IMR-90 (cell line): ENCODE results near the gene HOXA10. TPM values are rescaled to one million over a fixed set of nuclear protein-coding genes. Genes with fewer than 3 reads are reported as not detected.

Source experiments
- ATAC-seq: fragments of 200-7000 bp; cut with Tn5 transposase; 2 replicates; pipeline ENCODE4 v1.9.1; 2020; ENCODE audit warnings: low read depth, mild to moderate bottlenecking, moderate library complexity
- BruUV-seq: library from RNA; stranded (reverse); fragments of 400-500 nt; replicated peaks from 2 replicates; lab custom pipeline; 2021; lab: Mats Ljungman, UMichigan
- CTCF ChIA-PET: fragments of 300-600 bp; formaldehyde crosslinking; extraction: SDS; loops from one replicate; lab custom pipeline; 2021; ENCODE audit warnings: antibody characterized with exemption; lab: Yijun Ruan, JAX
- POLR2A ChIA-PET: fragments of 300-600 bp; sonication (Branson Sonifier 250); formaldehyde crosslinking; loops from one replicate; lab custom pipeline; 2022; ENCODE audit warnings: antibody characterized with exemption; ENCODE audit not compliant: unreplicated experiment; lab: Charles Lee
- DNase-seq: peaks from one replicate; pipeline ENCODE4 v3.0.0; 2013
- H2AFZ ChIP-seq: replicated peaks from 2 replicates; pipeline ENCODE3; 2013; ENCODE audit warnings: low read length, mild to moderate bottlenecking; ENCODE audit not compliant: poor library complexity
- H2AK5ac ChIP-seq: 2 replicates; pipeline ENCODE4 v1.6.1; 2013; ENCODE audit warnings: low read depth, low read length, inconsistent platforms
- H2AK9ac ChIP-seq: replicated peaks from 2 replicates; pipeline ENCODE3; 2013; ENCODE audit warnings: mild to moderate bottlenecking, low read depth, low read length, moderate library complexity; ENCODE audit not compliant: poor library complexity
- H2BK120ac ChIP-seq: 2 replicates; pipeline ENCODE4 v1.6.1; 2013; ENCODE audit warnings: low read depth, low read length, inconsistent platforms
- H2BK15ac ChIP-seq: 3 replicates; pipeline ENCODE4 v1.6.1; 2013; ENCODE audit warnings: low read depth, low read length, inconsistent platforms
- H2BK20ac ChIP-seq: 2 replicates; pipeline ENCODE4 v1.6.1; 2013; ENCODE audit warnings: low read depth, mild to moderate bottlenecking, inconsistent platforms, low read length, moderate library complexity
- H2BK5ac ChIP-seq: 2 replicates; pipeline ENCODE4 v1.6.1; 2013; ENCODE audit warnings: mild to moderate bottlenecking, low read depth, low read length, inconsistent platforms; ENCODE audit not compliant: poor library complexity, severe bottlenecking
- H3K14ac ChIP-seq: replicated peaks from 2 replicates; pipeline ENCODE4 v1.6.1; 2013; ENCODE audit warnings: low read depth, low read length, inconsistent platforms
- H3K18ac ChIP-seq: 2 replicates; pipeline ENCODE4 v1.6.1; 2013; ENCODE audit warnings: low read depth, low read length, control low read depth
- H3K23ac ChIP-seq: 2 replicates; pipeline ENCODE4 v1.6.1; 2013; ENCODE audit warnings: low read depth, low read length, inconsistent platforms
- H3K27ac ChIP-seq: 2 replicates; pipeline ENCODE4 v1.5.1; 2013; ENCODE audit warnings: mild to moderate bottlenecking, control low read depth, low read length; ENCODE audit not compliant: insufficient read depth
- H3K27me3 ChIP-seq: 2 replicates; pipeline ENCODE4 v1.6.1; 2013; ENCODE audit warnings: low read length; ENCODE audit not compliant: control insufficient read depth, insufficient read depth
- H3K36me3 ChIP-seq: 2 replicates; pipeline ENCODE4 v1.6.1; 2013; ENCODE audit warnings: low read length, mixed read lengths; ENCODE audit not compliant: control insufficient read depth, insufficient read depth
- H3K4ac ChIP-seq: 2 replicates; pipeline ENCODE4 v1.6.1; 2013; ENCODE audit warnings: low read depth, low read length, inconsistent platforms
- H3K4me1 ChIP-seq: 2 replicates; pipeline ENCODE4 v1.6.1; 2013; ENCODE audit warnings: low read length, mixed read lengths; ENCODE audit not compliant: control insufficient read depth, insufficient read depth
- H3K4me2 ChIP-seq: 2 replicates; pipeline ENCODE4 v1.6.1; 2013; ENCODE audit warnings: low read depth, mild to moderate bottlenecking, control low read depth, low read length, moderate library complexity
- H3K4me3 ChIP-seq: 2 replicates; pipeline ENCODE4 v1.5.1; 2013; ENCODE audit warnings: low read depth, mild to moderate bottlenecking, control low read depth, low read length, moderate library complexity; ENCODE audit not compliant: insufficient read depth
- H3K56ac ChIP-seq: 2 replicates; pipeline ENCODE4 v1.6.1; 2013; ENCODE audit warnings: low read length, inconsistent platforms; ENCODE audit not compliant: insufficient read depth; ENCODE audit errors: extremely low read depth
- H3K79me1 ChIP-seq, 2 experiments: 2 replicates each; pipeline ENCODE4 v1.6.1; 2013; ENCODE audit warnings: low read length in 2 of 2, inconsistent platforms in 1 of 2, low read depth in 1 of 2
- H3K9ac ChIP-seq: 2 replicates; pipeline ENCODE4 v1.6.1; 2013; ENCODE audit warnings: low read depth, low read length, control low read depth
- H3K9me1 ChIP-seq: 2 replicates; pipeline ENCODE4 v1.6.1; 2013; ENCODE audit warnings: low read length, inconsistent platforms; ENCODE audit not compliant: insufficient read depth
- H3K9me3 ChIP-seq: 2 replicates; pipeline ENCODE4 v1.6.1; 2013; ENCODE audit warnings: low read length; ENCODE audit not compliant: control insufficient read depth, insufficient read depth
- H4K20me1 ChIP-seq: 2 replicates; pipeline ENCODE4 v1.6.1; 2013; ENCODE audit warnings: low read length, inconsistent platforms; ENCODE audit not compliant: insufficient read depth
- H4K5ac ChIP-seq: 2 replicates; pipeline ENCODE4 v1.6.1; 2013; ENCODE audit warnings: mild to moderate bottlenecking, low read depth, low read length, control low read depth
- H4K8ac ChIP-seq, 2 experiments: 2 replicates each; pipeline ENCODE4 v1.6.1; 2013; ENCODE audit warnings: low read depth in 2 of 2, low read length in 2 of 2, control low read depth in 1 of 2, inconsistent platforms in 1 of 2
- H4K91ac ChIP-seq: 2 replicates; pipeline ENCODE4 v1.6.1; 2013; ENCODE audit warnings: low read depth, low read length, inconsistent platforms; ENCODE audit not compliant: insufficient read depth
- CHD1 ChIP-seq: IDR thresholded peaks from 2 replicates; pipeline ENCODE4 v1.6.1; 2012; ENCODE audit warnings: low read depth, low read length, improper control_type of control experiment
- MAFK ChIP-seq: IDR thresholded peaks from 2 replicates; pipeline ENCODE4 v1.6.1; 2012; ENCODE audit warnings: low read depth, low read length, improper control_type of control experiment
- MAZ ChIP-seq: IDR thresholded peaks from 2 replicates; pipeline ENCODE4 v1.6.1; 2012; ENCODE audit warnings: low read depth, mild to moderate bottlenecking, low read length, improper control_type of control experiment, moderate library complexity, borderline replicate concordance
- MXI1 ChIP-seq: IDR thresholded peaks from 2 replicates; pipeline ENCODE4 v1.6.1; 2012; ENCODE audit warnings: low read depth, mild to moderate bottlenecking, low read length, moderate library complexity, borderline replicate concordance
- RAD21 ChIP-seq: IDR thresholded peaks from 2 replicates; pipeline ENCODE4 v1.6.1; 2012; ENCODE audit warnings: low read length, improper control_type of control experiment
- RCOR1 ChIP-seq: IDR thresholded peaks from 2 replicates; pipeline ENCODE4 v1.6.1; 2012; ENCODE audit warnings: mild to moderate bottlenecking, low read length, improper control_type of control experiment; ENCODE audit not compliant: insufficient replicate concordance
- RFX5 ChIP-seq: IDR thresholded peaks from 2 replicates; pipeline ENCODE4 v1.8.0; 2012; ENCODE audit warnings: low read depth, mild to moderate bottlenecking, low read length, moderate library complexity
- SMC3 ChIP-seq: fragments of 150-350 bp; IDR thresholded peaks from 2 replicates; pipeline ENCODE4 v1.6.1; 2016; ENCODE audit warnings: low read depth, mild to moderate bottlenecking, antibody characterized with exemption, low read length, moderate library complexity
- WGBS, 2 experiments: methylation state at CpG; one replicate each; pipeline versions ENCODE4 v1.1.5 to v1.1.7; 2013; ENCODE audit warnings: missing lambda C conversion rate in 2 of 2; ENCODE audit not compliant: insufficient read length in 1 of 2; ENCODE audit errors: extremely low coverage in 2 of 2; 5-methylcytosine and 5-hydroxymethylcytosine counted together
- dilution Hi-C: fragments of 300-500 bp; cut with HindIII; formaldehyde crosslinking; loops from one replicate; pipeline ENCODE4 v1.14.3; 2018; ENCODE audit warnings: low sequenced_read_pairs; ENCODE audit not compliant: unreplicated experiment
- in situ Hi-C: fragments of 300-500 bp; cut with MboI; formaldehyde crosslinking; loops from 3 replicates; pipeline ENCODE4 v1.14.3; 2019; ENCODE audit warnings: low sequenced_read_pairs, inconsistent platforms, mixed read lengths
- intact Hi-C: fragments of 100-400 bp; cut with micrococcal nuclease; formaldehyde crosslinking; loops from 2 replicates; pipeline ENCODE4 v1.10.0; 2022
- polyA plus RNA-seq, 3 experiments: library from polyadenylated mRNA; depleted of rRNA; stranded (reverse); fragments of >200 nt; gene quantifications; 2 replicates each; pipeline ENCODE4 v1.2.3, GENCODE V29; 2012; ENCODE audit warnings: low replicate concordance in 1 of 3
- total RNA-seq: library from RNA; depleted of rRNA; stranded (reverse); fragments of >200 nt; gene quantifications from 2 replicates; pipeline ENCODE4 v1.2.3, GENCODE V29; 2012
- TF ChIP-seq, protein P1 (sequence below): conservative IDR thresholded peaks from 2 replicates; pipeline ENCODE4 v1.5.1; 2012; ENCODE audit warnings: mild to moderate bottlenecking, low read depth, low read length, improper control_type of control experiment

HOXA10 gene
- total and polyA plus RNA-seq, 2 of the 4 experiments (the other 2 are of a cell fraction), result 0.10 to 0.18 TPM

DNA sequence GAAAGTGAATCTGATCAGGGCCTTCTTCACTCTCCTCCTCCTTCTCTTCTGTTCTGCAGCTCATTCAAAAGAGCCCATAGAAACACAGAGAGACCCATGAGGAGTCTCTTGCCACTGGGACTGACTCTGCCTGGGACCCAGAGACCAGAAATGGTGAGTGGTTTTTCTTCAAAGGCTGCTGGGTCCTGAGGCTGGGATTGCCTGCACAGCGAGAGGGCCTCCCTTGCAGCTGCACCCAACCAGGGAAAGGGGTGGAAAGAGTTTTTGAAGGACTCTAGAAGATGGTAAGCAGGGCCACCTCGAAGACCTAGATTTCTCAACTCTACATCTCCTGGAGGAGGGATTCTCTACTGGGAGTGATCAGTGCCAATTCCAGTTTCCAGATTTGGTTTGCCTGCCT is 41.2 kb upstream of the HOXA10 start:
- in situ Hi-C loops, result no loop called here

More for the DNA sequence above, 41.2 kb upstream of the HOXA10 start:
- H3K9me1 ChIP-seq, result no peaks in the 10 kb centered on the region
- peaks cover 89% of the 10 kb centered on the region for H3K27me3 ChIP-seq
- no peak overlapping the region for H2AK9ac ChIP-seq
- ChIA-PET CTCF (no interaction called here), POLR2A (no interaction called here)
- H3K9ac ChIP-seq, result no peak overlapping the region
- no CpG with 5 or more reads among the region's 2 CpGs for WGBS, 2 experiments
- H4K8ac ChIP-seq, result no peak overlapping the region
- intact Hi-C loops, result no loop called here
- H3K14ac ChIP-seq, result no peak overlapping the region
- no peak overlapping the region for H2AFZ ChIP-seq
- no peak overlapping the region for H4K91ac ChIP-seq
- no TSS peak for BruUV-seq
- H3K9me3 ChIP-seq, result 0 out of 2 replicates have a peak, but pooled peaks cover 3% of the 10 kb centered on the region
- H4K5ac ChIP-seq, result no peak overlapping the region
- H3K4me2 ChIP-seq, result no peak overlapping the region
- no peak overlapping the region for H3K4me3 ChIP-seq
- no peaks in the 10 kb centered on the region for H3K36me3 ChIP-seq
- H2BK120ac ChIP-seq, result no peak overlapping the region
- H3K27ac ChIP-seq, result no peak overlapping the region
- H2AK5ac ChIP-seq, result no peak overlapping the region
- TF ChIP-seq RFX5, result no peak
- TF ChIP-seq, protein P1, sequence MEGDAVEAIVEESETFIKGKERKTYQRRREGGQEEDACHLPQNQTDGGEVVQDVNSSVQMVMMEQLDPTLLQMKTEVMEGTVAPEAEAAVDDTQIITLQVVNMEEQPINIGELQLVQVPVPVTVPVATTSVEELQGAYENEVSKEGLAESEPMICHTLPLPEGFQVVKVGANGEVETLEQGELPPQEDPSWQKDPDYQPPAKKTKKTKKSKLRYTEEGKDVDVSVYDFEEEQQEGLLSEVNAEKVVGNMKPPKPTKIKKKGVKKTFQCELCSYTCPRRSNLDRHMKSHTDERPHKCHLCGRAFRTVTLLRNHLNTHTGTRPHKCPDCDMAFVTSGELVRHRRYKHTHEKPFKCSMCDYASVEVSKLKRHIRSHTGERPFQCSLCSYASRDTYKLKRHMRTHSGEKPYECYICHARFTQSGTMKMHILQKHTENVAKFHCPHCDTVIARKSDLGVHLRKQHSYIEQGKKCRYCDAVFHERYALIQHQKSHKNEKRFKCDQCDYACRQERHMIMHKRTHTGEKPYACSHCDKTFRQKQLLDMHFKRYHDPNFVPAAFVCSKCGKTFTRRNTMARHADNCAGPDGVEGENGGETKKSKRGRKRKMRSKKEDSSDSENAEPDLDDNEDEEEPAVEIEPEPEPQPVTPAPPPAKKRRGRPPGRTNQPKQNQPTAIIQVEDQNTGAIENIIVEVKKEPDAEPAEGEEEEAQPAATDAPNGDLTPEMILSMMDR, result no peak
- no peak for TF ChIP-seq MAFK
- no peak for TF ChIP-seq MAZ
- TF ChIP-seq CHD1, result no peak
- no peak for TF ChIP-seq MXI1
- no peak for TF ChIP-seq RCOR1
- no peak for TF ChIP-seq RAD21
- TF ChIP-seq SMC3, result no peak
- H3K4ac ChIP-seq, result no peak overlapping the region
- no peak overlapping the region for H2BK15ac ChIP-seq
- no peaks in the 10 kb centered on the region for H3K79me1 ChIP-seq
- no peaks in the 10 kb centered on the region for H4K20me1 ChIP-seq
- dilution Hi-C loops, result no loop called here
- no peak overlapping the region for H3K56ac ChIP-seq
- no peak overlapping the region for H3K23ac ChIP-seq
- H3K18ac ChIP-seq, result no peak overlapping the region
- no peak overlapping the region for H2BK20ac ChIP-seq
- ATAC-seq (no peak), DNase-seq (no peak)
- no peak overlapping the region for H2BK5ac ChIP-seq
- H3K4me1 ChIP-seq, result no peaks in the 10 kb centered on the region
